HepG2 (cell line): ENCODE measurements around the gene NET1. TPM values are rescaled to one million over a fixed set of nuclear protein-coding genes. Genes with fewer than 3 reads are reported as not detected.
A peak's percentile ranks its signal among the peaks of the same experiment; 100 is the strongest.
"Not testable (repeated sequence)": the region's sequence is repeated elsewhere in the genome, so short reads cannot be mapped to it uniquely, and the experiment has no call there.

Source experiments
- ATAC-seq: fragments of 200-7000 bp; cut with Tn5 transposase; 3 replicates; pipeline ENCODE4 v1.9.1; 2020; ENCODE audit warnings: mild to moderate bottlenecking, moderate library complexity
- BruUV-seq: library from RNA; stranded (reverse); fragments of 400-500 nt; replicated peaks from 2 replicates; lab custom pipeline; 2021; lab: Mats Ljungman, UMichigan
- CTCF ChIA-PET: fragments of 300-600 bp; formaldehyde crosslinking; extraction: SDS; loops from one replicate; lab custom pipeline; 2021; ENCODE audit warnings: low total read pairs, inconsistent platforms, low intra/inter-chr PET ratio; lab: Yijun Ruan, JAX
- POLR2A ChIA-PET: fragments of 350-600 bp; sonication (Branson Sonifier 250); formaldehyde crosslinking; loops from one replicate; lab custom pipeline; 2020; ENCODE audit warnings: antibody characterized with exemption, inconsistent platforms; lab: Yijun Ruan, JAX
- DNase-seq: peaks from one replicate; pipeline ENCODE4 v3.0.0-alpha.2; 2015; ENCODE audit warnings: low spot score
- FAIRE-seq: peaks from 3 replicates; lab custom pipeline; 2011; peaks lifted over from hg19 to GRCh38; lab: Jason Lieb, UNC
- H2AFZ ChIP-seq: one replicate; pipeline ENCODE4 v1.6.1; 2011; ENCODE audit warnings: low read length, inconsistent platforms
- H3K27ac ChIP-seq: fragments of 300-600 bp; 3 replicates; pipeline ENCODE4 v1.8.0; 2011; ENCODE audit warnings: mixed run types, mild to moderate bottlenecking, mixed read lengths, low read length, inconsistent platforms; ENCODE audit not compliant: insufficient read depth; ENCODE audit errors: extremely low read length
- H3K27me3 ChIP-seq, 2 experiments: fragments of 200-600 bp in 1 of 2; 2 replicates in 1 of 2; 3 replicates in 1 of 2; pipeline versions ENCODE4 v1.6.0 to v1.8.0; 2011; ENCODE audit warnings: low read length in 2 of 2, mild to moderate bottlenecking in 2 of 2, moderate library complexity in 2 of 2, inconsistent platforms in 1 of 2; ENCODE audit not compliant: insufficient read depth in 2 of 2, control insufficient read depth in 1 of 2
- H3K36me3 ChIP-seq, 2 experiments: fragments of 200-600 bp in 1 of 2; replicated peaks in 1 of 2; 2 replicates in 1 of 2; 3 replicates in 1 of 2; pipeline versions ENCODE4 v1.5.1 to v1.8.0; 2011; ENCODE audit warnings: low read length in 2 of 2, inconsistent platforms in 1 of 2; ENCODE audit not compliant: insufficient read depth in 2 of 2, control insufficient read depth in 1 of 2
- H3K4me1 ChIP-seq: 2 replicates; pipeline ENCODE4 v1.5.1; 2012; ENCODE audit warnings: low read length, inconsistent platforms; ENCODE audit not compliant: insufficient read depth
- H3K4me2 ChIP-seq: 2 replicates; pipeline ENCODE4 v1.6.0; 2011; ENCODE audit warnings: low read depth, low read length, inconsistent platforms
- H3K4me3 ChIP-seq, 3 experiments: fragments of 200-600 bp in 1 of 3; sonication (generic), shearing (Covaris generic) in 1 of 3; replicated peaks in 1 of 3; 2 replicates each; pipeline ENCODE4 v1.5.1; 2011 to 2016; ENCODE audit warnings: low read length in 3 of 3, inconsistent platforms in 2 of 3, low read depth in 2 of 3, mild to moderate bottlenecking in 2 of 3, control low read depth in 1 of 3, mixed read lengths in 1 of 3; ENCODE audit not compliant: insufficient read depth in 1 of 3
- H3K79me2 ChIP-seq: one replicate; pipeline ENCODE4 v1.6.1; 2011; ENCODE audit warnings: low read length, inconsistent platforms; ENCODE audit not compliant: insufficient read depth
- H3K9ac ChIP-seq: 2 replicates; pipeline ENCODE4 v1.6.0; 2011; ENCODE audit warnings: mild to moderate bottlenecking, low read depth, low read length, inconsistent platforms; ENCODE audit not compliant: insufficient read depth
- H3K9me3 ChIP-seq: 2 replicates; pipeline ENCODE4 v1.5.1; 2012; ENCODE audit warnings: mild to moderate bottlenecking, low read length
- H4K20me1 ChIP-seq: 2 replicates; pipeline ENCODE4 v1.6.0; 2011; ENCODE audit warnings: inconsistent platforms, mild to moderate bottlenecking, low read length, moderate library complexity; ENCODE audit not compliant: insufficient read depth
- FIP1L1 ChIP-seq: fragments of 200-400 bp; formaldehyde crosslinking; IDR thresholded peaks from 2 replicates; pipeline ENCODE4 v1.6.1; 2018; ENCODE audit warnings: low read depth, mild to moderate bottlenecking, low read length, moderate library complexity, borderline replicate concordance; ENCODE audit not compliant: insufficient read depth
- MXD4 ChIP-seq: IDR thresholded peaks from 2 replicates; pipeline ENCODE4 v1.6.1; 2016; ENCODE audit warnings: mild to moderate bottlenecking, missing biosample characterization, missing genetic modification reagents
- SSRP1 ChIP-seq: IDR thresholded peaks from 2 replicates; pipeline ENCODE4 v1.6.1; 2016; ENCODE audit warnings: control low read depth
- TFAP4 ChIP-seq: sonication (generic); IDR thresholded peaks from 2 replicates; pipeline ENCODE4 v1.6.1; 2016; ENCODE audit warnings: low read depth, borderline replicate concordance
- U2AF2 ChIP-seq: fragments of 200-400 bp; formaldehyde crosslinking; IDR thresholded peaks from 2 replicates; pipeline ENCODE4 v1.6.1; 2017; ENCODE audit warnings: low read depth, mild to moderate bottlenecking, low read length
- ZIK1 ChIP-seq: sonication (generic); formaldehyde crosslinking; IDR thresholded peaks from 2 replicates; pipeline ENCODE4 v1.5.0; 2020; ENCODE audit warnings: mild to moderate bottlenecking, low read depth, missing genetic modification reagents, borderline replicate concordance
- ZNF235 ChIP-seq: sonication (generic); formaldehyde crosslinking; IDR thresholded peaks from 2 replicates; pipeline ENCODE4 v1.8.1; 2023; ENCODE audit warnings: mild to moderate bottlenecking, missing genetic modification reagents, borderline replicate concordance
- WGBS: methylation state at CpG from one replicate; pipeline ENCODE4 v1.1.6; 2017; ENCODE audit warnings: low lambda C conversion rate; 5-methylcytosine and 5-hydroxymethylcytosine counted together
- in situ Hi-C: cut with HindIII; loops from 2 replicates; pipeline ENCODE4 v1.10.0; 2017; ENCODE audit warnings: low pct_unique_long_range_greater_than_20kb; ENCODE audit not compliant: extremely low pct_ligation_motif_present
- intact Hi-C: fragments of 100-400 bp; cut with micrococcal nuclease; formaldehyde crosslinking; loops from one replicate; pipeline ENCODE4 v1.10.0; 2022; ENCODE audit not compliant: unreplicated experiment
- polyA plus RNA-seq, 8 experiments: library from polyadenylated mRNA; depleted of rRNA in 3 of 8; stranded (reverse) in 7 of 8; unstranded in 1 of 8; fragments of >200 nt; fragmentation: Illumina TruSeq in 4 of 8; extraction: Trizol in 4 of 8; gene quantifications; 2 replicates each; pipeline versions ENCODE4 v1.2.1 to v1.2.3, GENCODE V29; 2011 to 2016; ENCODE audit warnings: low read depth in 4 of 8, missing spikeins in 1 of 8, mixed read lengths in 1 of 8; ENCODE audit not compliant: insufficient read depth in 1 of 8
- total RNA-seq, 5 experiments: library from RNA; depleted of rRNA; stranded (reverse); fragments of >200 nt; fragmentation: Illumina TruSeq; extraction: Trizol; gene quantifications; 2 replicates each; pipeline ENCODE4 v1.2.3, GENCODE V29; 2016; ENCODE audit warnings: low read depth in 1 of 5

NET1 gene
- total and polyA plus RNA-seq, 2 of the 13 experiments (the other 11 are each of a cell fraction or from before 2014, with no cell fraction given): 48.1 to 65.8 TPM

GRCh38 chr10:5410787-5411186, 1.6 kb upstream of the NET1 start:
- Histone ChIP-seq H3K4me1 (peaks cover 30% of the 10 kb centered on the region), H3K79me2 (peaks cover 28% of the 10 kb centered on the region), H3K27me3 (peaks cover 0 to 10% of the 10 kb centered on the region in 2 experiments; a peak in 1 of 5 replicates)
- FAIRE-seq, DNase-seq, H3K27ac ChIP-seq, CTCF ChIA-PET, H3K36me3 ChIP-seq, H3K4me2 ChIP-seq, ATAC-seq, H3K9ac ChIP-seq, H3K4me3 ChIP-seq, H2AFZ ChIP-seq, H4K20me1 ChIP-seq, in situ Hi-C loops, intact Hi-C loops, BruUV-seq, POLR2A ChIA-PET, H3K9me3 ChIP-seq: not testable (repeated sequence)

- WGBS: 22% methylated on average over 3 of the region's 3 CpGs
- peak overlapping the region; percentile 83; the same call in 1 of the 2 replicates for H3K9ac ChIP-seq
- peaks cover 6% of the 10 kb centered on the region for H3K9me3 ChIP-seq
- ATAC-seq: no peak
- in situ Hi-C loops (no loop called here), intact Hi-C loops (no loop called here)
- H3K36me3 ChIP-seq: no peaks in the 10 kb centered on the region
- no peak for DNase-seq
- peaks cover 39% of the 10 kb centered on the region for H3K79me2 ChIP-seq
- TF ChIP-seq FIP1L1: no peak
- TF ChIP-seq ZIK1 (CRISPR knock-in tag): no peak
- no peak for TF ChIP-seq ZNF235 (CRISPR knock-in tag)
- TF ChIP-seq U2AF2: no peak
- TF ChIP-seq TFAP4: no peak
- TF ChIP-seq SSRP1 (CRISPR knock-in tag): no peak
- TF ChIP-seq MXD4 (CRISPR knock-in tag): no peak
- H4K20me1 ChIP-seq: no peaks in the 10 kb centered on the region
- ChIA-PET POLR2A (no interaction called here), CTCF (no interaction called here)
- H2AFZ ChIP-seq: peak overlapping the region; percentile 90
- no TSS peak for BruUV-seq
- peaks cover 0 to 10% of the 10 kb centered on the region in 2 experiments; a peak in 1 of 5 replicates for H3K27me3 ChIP-seq
- peaks cover 30% of the 10 kb centered on the region for H3K4me1 ChIP-seq
- H3K4me2 ChIP-seq: peak overlapping the region; percentile 92
- peak overlapping the region; percentile 83 to 92 (median 83) for H3K4me3 ChIP-seq
- FAIRE-seq: no peak
- no peak overlapping the region for H3K27ac ChIP-seq
Observed at GRCh38 chr10:5411941-5412276, 448 bp upstream of the NET1 start.
